ENCODE data around the gene ZBTB17. TPM values are rescaled to one million over a fixed set of nuclear protein-coding genes. Genes with fewer than 3 reads are reported as not detected.
"Not testable (repeated sequence)": the region's sequence is repeated elsewhere in the genome, so short reads cannot be mapped to it uniquely, and the experiment has no call there.

Gene ZBTB17
- total and polyA plus RNA-seq, 2 of the 4 experiments (the other 2 are of a cell fraction): 26.3 to 58.2 TPM

DNA sequence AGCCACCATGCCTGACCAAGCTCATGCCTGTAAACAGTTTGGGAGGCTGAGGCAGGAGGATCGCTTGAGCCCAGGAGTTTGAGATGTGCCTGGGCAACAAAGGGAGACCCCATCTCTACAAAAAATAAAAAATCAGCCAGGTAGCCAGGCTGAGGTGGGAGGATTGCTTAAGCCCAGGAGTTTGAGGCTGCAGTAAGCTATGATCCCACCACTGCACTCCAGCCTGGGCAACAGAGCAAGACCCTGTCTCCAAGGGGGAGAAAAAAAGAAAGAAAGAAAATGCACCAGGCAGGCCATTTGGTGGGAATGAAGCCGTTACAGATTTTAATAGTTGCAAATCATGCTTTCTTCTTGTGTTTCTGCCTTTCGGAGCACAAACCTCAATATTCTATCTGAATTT is 62.3 kb downstream of the ZBTB17 start:
- H2BK120ac ChIP-seq (ENCODE audit: low read depth, low read length); H3K14ac ChIP-seq (replicated peaks; ENCODE audit: low read depth, low read length); ATAC-seq (ENCODE audit: low read depth); H3K4me3 ChIP-seq (ENCODE audit: insufficient read depth, low read depth, low read length); intact Hi-C loops (cut with micrococcal nuclease); H4K91ac ChIP-seq (ENCODE audit: insufficient read depth, low read depth, low read length); H2AK5ac ChIP-seq (ENCODE audit: low read depth, low read length); H2AFZ ChIP-seq (replicated peaks; ENCODE audit: low read length, poor library complexity); H3K56ac ChIP-seq (ENCODE audit: extremely low read depth, insufficient read depth, low read length); in situ Hi-C loops (cut with MboI; ENCODE audit: low sequenced_read_pairs); H4K5ac ChIP-seq (ENCODE audit: low read depth, low read length); H2AK9ac ChIP-seq (replicated peaks; ENCODE audit: low read depth, low read length, poor library complexity); H4K20me1 ChIP-seq (ENCODE audit: insufficient read depth, low read length); H3K4ac ChIP-seq (ENCODE audit: low read depth, low read length); H3K27ac ChIP-seq (ENCODE audit: insufficient read depth, low read length); DNase-seq; H4K8ac ChIP-seq (ENCODE audit: low read depth in 2 of 2, low read length in 2 of 2); POLR2A ChIA-PET (ENCODE audit: unreplicated experiment); H3K9me3 ChIP-seq (ENCODE audit: control insufficient read depth, insufficient read depth, low read length); BruUV-seq (replicated peaks); H3K4me1 ChIP-seq (ENCODE audit: control insufficient read depth, insufficient read depth, low read length); CTCF ChIA-PET; H3K9me1 ChIP-seq (ENCODE audit: insufficient read depth, low read length); H3K36me3 ChIP-seq (ENCODE audit: control insufficient read depth, insufficient read depth, low read length); H3K4me2 ChIP-seq (ENCODE audit: low read depth, low read length); H2BK15ac ChIP-seq (ENCODE audit: low read depth, low read length); H2BK5ac ChIP-seq (ENCODE audit: low read depth, low read length, poor library complexity, severe bottlenecking); H3K27me3 ChIP-seq (ENCODE audit: control insufficient read depth, insufficient read depth, low read length); H3K18ac ChIP-seq (ENCODE audit: low read depth, low read length); H2BK20ac ChIP-seq (ENCODE audit: low read depth, low read length); H3K23ac ChIP-seq (ENCODE audit: low read depth, low read length); dilution Hi-C loops (cut with HindIII; ENCODE audit: low sequenced_read_pairs, unreplicated experiment); H3K9ac ChIP-seq (ENCODE audit: low read depth, low read length): not testable (repeated sequence)
- WGBS, 2 experiments (ENCODE audit: extremely low coverage in 2 of 2, insufficient read length in 1 of 2): no CpG with 5 or more reads among the region's 3 CpGs
- H3K79me1 ChIP-seq (ENCODE audit: low read depth in 1 of 2, low read length in 2 of 2): peaks cover 33 to 58% of the 10 kb centered on the region in 2 experiments
